Left ventricle myocardium superior (tissue), 1 donor: Measurements from ENCODE around the gene SLC27A2. TPM values are rescaled to one million over a fixed set of nuclear protein-coding genes. Genes with fewer than 3 reads are reported as not detected.
"Not testable (repeated sequence)": the region's sequence is repeated elsewhere in the genome, so short reads cannot be mapped to it uniquely, and the experiment has no call there.

Source experiments
- ATAC-seq: fragments of 200-7000 bp; cut with Tn5 transposase; one replicate; pipeline ENCODE4 v1.9.1; 2020; ENCODE audit warnings: mild to moderate bottlenecking, moderate library complexity
- DNase-seq: peaks from one replicate; pipeline ENCODE4 v3.0.0-alpha.2; 2020
- intact Hi-C: fragments of 100-400 bp; cut with micrococcal nuclease; formaldehyde crosslinking; loops from one replicate; pipeline ENCODE4 v1.11.0; 2022
- total RNA-seq: library from RNA; stranded (reverse); fragmentation: NEBNext Ultra II Directional; extraction: Animal tissue kit (Norgen Biotek cat#: 25700); gene quantifications from one replicate; pipeline ENCODE4 v1.2.1, GENCODE V29; 2021
- donor health status: DM: no; HTN: yes; CAD: no; lungs with severe emphysema.

The SLC27A2 gene
- total RNA-seq, 1 donor from 2014 or later = not detected

DNA sequence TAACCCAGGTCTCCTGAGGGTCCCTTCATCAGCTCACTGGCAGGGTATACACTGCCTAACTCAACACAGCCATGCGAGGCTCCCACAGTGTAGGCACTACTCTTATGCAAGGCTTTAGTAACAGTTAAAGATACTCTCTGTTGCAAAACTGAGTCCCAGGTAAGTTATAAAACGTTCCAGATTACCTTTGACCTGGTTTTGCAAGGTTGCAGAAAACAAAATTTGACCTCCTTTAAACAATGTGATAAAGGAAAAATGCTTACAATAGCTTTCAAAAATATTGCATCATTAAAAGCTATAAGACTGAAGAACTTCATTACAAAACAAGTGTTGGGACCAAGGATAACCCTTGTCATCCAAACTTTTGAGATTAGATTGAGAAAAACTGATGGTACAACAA lies 5.5 kb downstream of the SLC27A2 start:
- intact Hi-C loops = no loop called here
- DNase-seq (no peak), ATAC-seq (no peak)

DNA sequence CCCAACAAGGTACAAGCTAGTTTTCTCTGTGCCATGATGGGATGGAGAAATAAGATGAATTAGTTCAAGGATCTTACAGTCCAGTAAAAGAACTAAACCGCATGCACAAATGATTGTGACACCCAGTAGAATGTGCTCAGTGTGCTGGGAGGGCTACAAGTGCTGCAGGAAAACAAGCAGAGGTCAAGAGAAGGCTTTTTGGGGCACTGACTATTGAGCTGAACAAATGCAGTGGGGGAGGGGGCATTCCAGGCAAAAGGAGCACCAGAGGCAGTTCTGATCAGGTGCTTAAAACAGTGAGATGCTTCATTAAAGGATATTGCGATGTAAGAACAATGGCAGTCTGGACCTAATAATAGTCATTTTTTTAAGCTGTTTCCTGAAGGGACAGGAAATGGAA lies 6.0 kb downstream of the SLC27A2 start:
- intact Hi-C loops = no loop called here
- ATAC-seq (no peak), DNase-seq (no peak)

DNA sequence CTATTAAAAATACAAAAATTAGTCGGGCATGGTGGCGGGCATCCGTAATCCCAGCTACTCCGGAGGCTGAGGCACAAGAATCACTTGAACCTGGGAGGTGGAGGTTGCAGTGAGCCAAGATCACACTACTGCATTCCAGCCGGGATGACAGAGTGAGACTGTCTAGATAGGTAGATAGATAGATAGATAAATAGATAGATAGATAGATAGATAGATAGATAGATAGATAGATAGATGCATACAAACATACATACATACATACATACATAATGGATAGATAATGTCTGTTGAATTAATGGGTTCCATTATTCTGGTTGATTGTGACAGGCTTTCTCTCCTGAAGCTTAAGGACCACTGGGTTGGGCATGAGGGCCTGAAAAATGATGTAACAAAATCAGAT lies 6.8 kb downstream of the SLC27A2 start:
- intact Hi-C loops, DNase-seq, ATAC-seq: not testable (repeated sequence)

DNA sequence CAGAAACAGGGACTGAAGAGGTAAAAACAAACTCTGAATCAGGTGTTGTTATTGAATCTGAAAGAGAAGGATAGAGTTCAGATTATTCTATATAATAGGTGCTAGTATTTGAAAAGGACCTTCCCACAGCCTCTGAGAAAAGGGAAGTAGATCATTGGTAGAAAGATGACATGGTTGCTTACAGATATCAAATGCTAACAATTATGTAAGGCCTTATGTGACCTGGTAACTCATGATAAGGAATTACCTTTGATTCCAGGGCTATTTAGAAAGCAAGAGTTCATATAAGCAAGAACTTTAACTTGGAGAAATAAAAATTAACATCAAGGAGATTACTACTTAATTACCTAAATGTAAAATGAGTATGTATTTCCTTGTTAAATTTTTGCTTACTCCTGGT lies 7.6 kb downstream of the SLC27A2 start:
- intact Hi-C loops = no loop called here
- ATAC-seq (no peak), DNase-seq (no peak)

DNA sequence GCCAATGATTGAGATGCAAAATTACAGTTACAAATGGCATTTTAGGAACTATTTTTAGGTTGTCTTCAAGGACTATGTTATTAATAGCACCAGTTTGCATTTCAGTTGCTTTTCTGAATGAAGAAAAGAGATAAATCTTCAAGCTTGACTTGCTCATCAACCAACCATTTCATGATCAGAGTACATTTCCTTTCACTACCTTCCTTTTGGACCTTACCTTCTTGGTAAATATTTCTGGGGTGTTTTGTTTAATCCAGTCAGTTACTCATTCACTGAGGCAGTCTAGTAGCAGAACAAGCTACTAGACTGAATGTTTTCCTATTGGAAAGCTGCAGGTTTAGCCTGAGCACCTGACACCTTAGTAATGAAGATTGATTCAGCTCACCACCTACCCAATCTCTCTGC lies 8.2 kb downstream of the SLC27A2 start:
- ATAC-seq = no peak
- no peak for DNase-seq
- intact Hi-C loops = no loop called here

DNA sequence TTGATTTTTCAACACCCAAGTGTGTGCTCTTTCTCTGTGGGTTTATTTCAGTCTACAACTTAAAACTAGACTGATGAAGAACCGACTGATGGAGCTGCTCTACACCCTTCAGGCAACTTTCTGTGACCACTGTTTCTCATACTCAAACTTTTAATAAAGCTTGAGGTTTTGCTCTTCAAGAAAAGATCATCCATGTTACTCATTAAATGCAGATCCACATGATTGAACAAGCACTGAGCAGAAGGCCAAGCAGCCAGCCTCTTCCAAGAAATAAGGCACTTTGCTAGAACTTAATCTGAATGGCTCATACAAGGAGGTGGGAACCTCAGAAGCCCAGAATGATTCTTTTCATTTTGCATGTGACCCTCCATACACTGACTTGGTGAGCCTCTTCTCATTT lies 8.7 kb downstream of the SLC27A2 start:
- intact Hi-C loops = no loop called here
- DNase-seq (no peak), ATAC-seq (no peak)

DNA sequence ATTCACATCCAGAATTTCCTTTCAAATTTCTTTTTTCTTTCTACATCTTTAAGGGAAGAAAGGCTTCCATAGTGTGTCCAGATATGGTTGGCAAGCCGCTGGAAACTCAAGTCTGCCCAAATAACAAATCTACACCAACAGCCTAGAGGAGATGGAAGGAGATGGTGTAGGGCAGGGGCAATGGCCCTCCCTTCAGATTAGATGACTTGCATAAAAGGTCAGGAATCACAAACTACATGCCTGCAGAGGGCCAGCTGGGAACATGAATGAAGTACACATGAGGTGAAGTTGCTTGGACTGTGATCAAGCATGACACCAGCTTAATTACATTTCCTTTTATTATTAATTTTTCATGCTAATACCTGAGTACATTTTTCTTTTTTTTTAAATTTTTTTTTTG lies 10.2 kb downstream of the SLC27A2 start:
- ATAC-seq = no peak
- no peak for DNase-seq
- intact Hi-C loops = no loop called here

DNA sequence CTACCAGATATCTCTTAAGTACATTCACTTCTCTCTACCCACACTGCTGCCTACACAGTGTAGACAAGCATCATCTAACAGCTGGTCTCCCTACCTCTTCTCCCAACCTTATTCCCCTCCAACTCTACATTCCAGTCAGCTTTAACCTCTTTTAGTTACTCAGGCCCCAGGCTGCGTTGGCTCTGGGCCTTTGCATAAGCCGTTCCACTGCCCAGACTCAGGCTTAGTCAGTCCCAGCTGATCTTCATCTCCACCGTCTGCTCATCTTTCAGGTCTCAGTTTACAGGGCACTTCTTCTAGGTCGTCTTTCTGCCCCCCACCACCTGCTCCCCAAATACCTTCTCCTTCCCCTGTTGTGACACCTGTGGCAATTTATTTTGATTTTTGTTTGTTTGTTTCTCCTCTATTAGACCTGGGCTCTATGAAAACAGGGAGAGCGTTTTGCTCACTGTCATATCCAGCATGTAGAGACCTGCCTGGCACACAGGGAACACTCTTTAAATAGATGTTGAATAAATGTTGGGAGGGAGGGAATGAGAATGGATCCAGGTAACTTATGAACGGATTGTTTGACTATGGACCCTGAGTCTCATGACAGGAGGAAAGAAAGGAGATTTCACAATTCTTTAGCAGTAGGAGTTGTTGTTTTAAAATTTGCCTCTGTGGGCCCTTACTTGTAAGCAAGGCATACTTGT lies 11.1 kb downstream of the SLC27A2 start:
- ATAC-seq (no peak), DNase-seq (no peak)
- intact Hi-C loops = no loop called here

DNA sequence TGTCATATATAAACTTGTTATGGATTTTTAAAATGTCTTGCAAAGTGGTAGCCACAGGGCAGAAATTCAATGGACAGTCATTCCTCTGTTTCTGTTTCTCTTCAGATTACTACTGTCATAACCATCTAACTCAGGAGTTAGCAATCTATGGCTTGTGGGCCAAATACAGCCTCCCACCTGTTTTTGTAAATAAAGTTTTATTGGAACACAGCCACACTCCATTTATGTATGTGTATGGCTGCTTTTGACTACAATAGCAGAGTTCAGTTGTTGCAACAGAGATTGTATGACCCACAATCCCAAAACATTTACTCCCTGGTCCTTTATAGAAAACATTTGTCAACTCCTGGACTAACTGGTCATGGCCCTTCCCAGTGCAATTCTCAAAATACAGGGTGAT lies 20.0 kb downstream of the SLC27A2 start:
- intact Hi-C loops = no loop called here
- no peak for DNase-seq
- no peak for ATAC-seq

DNA sequence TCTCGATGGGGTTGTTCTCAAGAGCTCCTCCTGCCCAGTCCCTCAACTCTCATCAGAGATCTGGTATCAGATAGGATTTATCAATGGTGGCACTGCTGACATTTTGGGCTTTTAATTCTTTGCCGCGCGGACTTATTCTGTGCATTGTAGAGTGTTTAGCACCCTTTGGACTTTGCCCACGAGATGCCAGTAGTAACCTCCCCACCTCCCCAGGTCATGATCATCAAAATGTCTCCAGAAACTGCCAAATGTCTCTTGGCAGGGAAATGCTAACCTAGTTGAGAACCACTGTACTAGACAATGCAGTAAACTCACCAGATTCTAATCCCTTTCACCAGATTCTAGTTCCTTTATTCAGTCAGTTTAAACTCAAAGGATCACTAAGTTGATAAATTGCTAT lies 24.0 kb downstream of the SLC27A2 start:
- no peak for DNase-seq
- ATAC-seq = no peak
- intact Hi-C loops = no loop called here

DNA sequence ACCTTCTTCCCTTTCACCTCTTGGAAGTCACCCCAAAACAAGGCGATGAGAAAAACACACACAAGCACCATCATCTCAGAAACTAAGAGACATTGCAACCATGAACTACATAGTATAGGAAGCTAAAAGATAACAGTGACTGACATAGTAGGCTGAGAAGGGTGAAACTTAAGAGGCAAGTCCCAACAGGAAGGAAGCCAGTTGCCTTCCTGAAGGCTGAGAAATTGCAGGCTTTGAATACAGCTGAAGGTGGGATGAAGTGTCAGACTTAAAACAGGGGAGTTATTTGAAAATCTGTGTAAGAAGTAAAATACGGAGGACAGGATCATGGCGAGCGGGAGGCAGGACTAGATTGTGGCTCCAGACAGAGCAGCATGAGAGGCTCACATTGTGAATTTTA lies 27.8 kb downstream of the SLC27A2 start:
- intact Hi-C loops = no loop called here
- ATAC-seq (no peak), DNase-seq (no peak)

DNA sequence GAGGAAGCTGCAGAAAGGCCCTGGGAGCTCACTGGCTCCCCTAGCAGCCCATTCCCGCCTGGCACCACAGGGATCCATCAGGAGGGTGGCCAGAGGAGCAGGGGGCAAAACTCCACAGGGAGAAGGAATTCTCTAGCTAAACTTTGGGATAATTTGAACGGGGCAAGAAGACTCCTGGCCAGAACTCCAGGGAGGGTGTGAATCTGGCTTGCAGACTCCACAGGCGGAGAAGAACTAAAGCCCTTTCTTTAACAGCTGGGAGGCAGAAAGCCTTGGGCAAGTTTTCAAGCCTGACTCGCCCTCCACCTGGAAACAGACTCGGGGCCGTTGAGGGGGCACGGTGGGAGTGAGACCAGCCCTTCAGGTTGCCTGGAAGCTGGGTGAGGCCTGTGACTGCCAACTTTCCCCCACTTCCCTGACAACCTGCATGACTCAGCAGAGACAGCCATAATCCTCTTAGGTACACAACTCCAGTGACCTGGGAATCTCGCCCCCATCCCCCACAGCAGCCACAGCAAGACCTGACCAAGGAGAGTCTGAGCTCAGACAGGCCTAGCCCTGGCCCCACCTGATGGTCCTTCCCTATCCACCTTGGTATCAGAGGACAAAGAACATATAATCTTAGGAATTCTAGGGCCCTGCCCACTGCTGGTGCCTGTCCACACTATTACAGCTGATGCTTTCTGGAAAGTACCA lies 28.6 kb downstream of the SLC27A2 start:
- DNase-seq (no peak), ATAC-seq (no peak)
- intact Hi-C loops = no loop called here

DNA sequence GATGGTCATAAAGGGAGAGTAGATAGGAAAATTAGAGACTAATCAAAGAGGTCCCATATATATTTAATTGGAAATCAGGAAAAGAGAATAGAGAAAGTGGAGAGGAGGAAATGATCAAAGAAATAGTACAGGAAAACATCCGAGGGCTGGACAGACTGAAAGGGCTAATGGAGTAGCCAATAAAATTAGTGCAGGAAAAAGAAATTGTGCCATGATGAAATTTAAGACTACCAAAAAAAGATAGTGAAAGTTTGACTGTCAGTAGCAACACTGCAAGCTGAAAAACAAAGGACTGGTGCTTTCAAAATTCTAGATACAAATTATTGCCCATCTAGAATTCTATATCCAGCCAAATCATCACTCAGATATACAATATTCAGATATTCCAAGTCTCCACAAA lies 36.3 kb downstream of the SLC27A2 start:
- no peak for ATAC-seq
- no peak for DNase-seq
- intact Hi-C loops = no loop called here

DNA sequence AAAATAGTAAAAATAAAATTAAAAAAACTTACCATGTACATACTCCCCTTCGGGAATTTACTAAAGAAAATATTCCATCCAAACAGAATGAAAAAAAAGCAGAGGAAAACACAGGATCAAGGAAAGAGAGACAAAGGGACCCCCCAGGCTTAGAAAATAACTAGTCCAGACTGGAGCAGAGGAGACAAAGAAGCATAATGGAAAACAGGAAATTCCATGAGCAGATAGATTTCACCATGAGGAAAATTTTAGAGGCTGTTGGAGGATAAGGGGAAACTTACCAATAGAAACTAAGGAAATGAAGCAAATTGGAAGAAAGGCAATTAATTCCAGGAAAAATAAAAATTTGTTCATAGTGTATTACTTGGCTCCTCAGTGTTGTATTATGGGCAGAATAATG lies 36.7 kb downstream of the SLC27A2 start:
- DNase-seq (no peak), ATAC-seq (no peak)
- intact Hi-C loops = no loop called here

DNA sequence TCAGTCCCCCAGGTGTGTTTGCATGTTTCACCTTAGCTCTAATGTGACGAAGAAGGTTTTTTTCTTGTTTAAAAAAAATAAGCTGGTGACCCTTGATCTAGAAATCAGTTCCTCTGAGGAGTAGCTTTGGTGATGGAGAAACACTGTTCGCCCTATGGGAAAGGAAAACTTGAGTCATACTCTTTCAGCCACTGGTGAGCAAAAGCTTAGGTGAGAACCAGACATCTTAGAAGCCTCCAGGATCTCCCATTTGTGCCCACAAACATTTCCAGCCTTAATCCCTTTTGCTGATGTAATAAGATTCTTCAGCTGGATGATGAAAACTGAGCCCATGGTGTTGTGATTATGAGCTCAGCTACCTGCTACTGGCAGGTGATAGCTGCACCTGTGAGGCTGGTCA lies 37.8 kb downstream of the SLC27A2 start:
- DNase-seq (no peak), ATAC-seq (no peak)

DNA sequence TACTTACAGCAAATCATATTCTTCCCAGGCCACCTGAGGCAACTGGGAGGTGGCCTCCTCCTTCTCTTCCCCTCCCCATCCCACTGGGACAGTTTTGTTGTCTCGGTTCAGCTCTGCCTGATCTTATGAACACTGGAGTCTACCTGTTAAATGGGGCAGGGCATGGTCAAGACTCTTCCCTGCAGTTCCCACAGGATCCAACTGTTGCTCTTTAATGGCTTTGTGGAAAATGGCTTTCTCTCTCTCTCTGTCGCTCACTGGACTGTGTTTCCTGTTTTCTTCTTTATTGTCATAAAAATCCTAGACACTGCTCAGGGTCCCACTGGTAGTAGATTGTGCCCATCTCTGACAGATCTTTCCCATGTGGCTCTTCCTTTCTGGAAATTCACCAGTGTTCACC lies 40.2 kb downstream of the SLC27A2 start:
- intact Hi-C loops = no loop called here
- no peak for ATAC-seq
- no peak for DNase-seq

More for the DNA sequence above, 37.8 kb downstream of the SLC27A2 start:
- intact Hi-C loops = no loop called here

DNA sequence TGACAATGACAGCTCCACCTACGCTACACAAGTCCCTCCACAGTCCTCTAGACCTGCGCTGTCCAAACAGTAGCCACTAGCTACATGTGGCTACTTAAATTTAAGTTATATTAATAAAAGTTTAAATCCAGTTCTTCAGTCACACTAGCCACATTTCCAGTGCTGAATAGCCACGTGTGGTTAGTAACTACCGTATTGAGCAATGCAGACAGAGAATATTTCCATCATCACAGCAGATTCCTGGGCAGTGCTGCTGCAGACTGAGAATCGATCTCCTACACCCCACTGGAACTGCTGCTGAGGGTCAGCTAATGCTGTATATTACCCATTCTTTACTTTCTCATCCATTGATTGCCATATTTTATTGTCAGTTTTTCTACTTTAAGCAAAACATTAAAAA lies 42.6 kb downstream of the SLC27A2 start:
- ATAC-seq (no peak), DNase-seq (no peak)
- intact Hi-C loops = no loop called here

DNA sequence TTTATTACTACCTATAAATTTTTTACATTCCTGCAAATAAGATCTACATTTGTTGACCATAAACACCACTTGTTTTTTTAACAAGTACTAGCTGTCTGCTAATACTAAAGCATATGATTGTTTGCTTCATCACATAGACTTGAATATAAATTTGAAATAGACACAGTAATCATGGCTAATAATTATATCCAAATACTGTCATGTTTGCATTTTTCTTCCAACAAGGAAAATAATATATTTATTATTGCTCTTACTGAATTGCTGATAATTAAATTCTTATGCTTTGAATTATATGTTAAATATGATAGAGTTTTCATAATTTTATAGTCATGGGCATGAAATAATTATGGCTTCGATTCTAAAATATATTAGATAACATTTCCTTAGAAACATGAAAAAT lies 43.1 kb downstream of the SLC27A2 start:
- intact Hi-C loops = no loop called here
- DNase-seq (no peak), ATAC-seq (no peak)

DNA sequence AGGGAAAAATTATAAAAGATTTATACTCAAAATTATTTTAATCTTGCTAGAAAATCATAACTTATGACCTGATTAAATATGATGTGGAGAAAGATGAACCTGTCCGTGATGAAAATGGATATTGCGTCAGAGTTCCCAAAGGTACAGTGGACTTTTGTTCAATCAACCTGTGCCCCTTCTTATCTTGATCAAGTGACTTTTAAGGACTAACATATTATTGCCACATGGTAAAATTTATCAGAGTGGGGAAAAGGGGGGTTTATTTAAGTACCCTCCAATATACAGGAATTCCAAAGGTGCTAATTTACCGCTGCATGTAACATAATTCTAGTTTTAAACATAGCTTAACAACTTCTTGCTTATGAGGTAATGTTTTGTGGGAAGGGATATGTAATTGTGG lies 43.9 kb downstream of the SLC27A2 start:
- intact Hi-C loops = no loop called here
- ATAC-seq = no peak
- no peak for DNase-seq

DNA sequence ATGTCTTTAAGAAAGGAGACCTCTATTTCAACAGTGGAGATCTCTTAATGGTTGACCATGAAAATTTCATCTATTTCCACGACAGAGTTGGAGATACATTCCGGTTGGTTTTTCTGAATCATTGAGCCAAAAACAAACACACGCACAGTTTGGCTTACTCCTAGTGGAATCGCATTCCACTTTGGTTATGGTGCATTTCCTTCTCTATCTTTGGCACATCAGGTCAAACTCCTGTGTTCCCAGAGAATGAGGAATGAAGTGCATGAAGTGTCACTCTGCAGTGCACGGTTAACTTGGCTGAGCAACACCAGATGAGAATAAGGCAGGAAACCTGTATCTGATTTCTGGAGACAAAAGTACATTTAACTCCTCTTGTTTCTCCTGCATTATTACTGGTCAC lies 45.1 kb downstream of the SLC27A2 start:
- DNase-seq = no peak
- no peak for ATAC-seq
- intact Hi-C loops = no loop called here

DNA sequence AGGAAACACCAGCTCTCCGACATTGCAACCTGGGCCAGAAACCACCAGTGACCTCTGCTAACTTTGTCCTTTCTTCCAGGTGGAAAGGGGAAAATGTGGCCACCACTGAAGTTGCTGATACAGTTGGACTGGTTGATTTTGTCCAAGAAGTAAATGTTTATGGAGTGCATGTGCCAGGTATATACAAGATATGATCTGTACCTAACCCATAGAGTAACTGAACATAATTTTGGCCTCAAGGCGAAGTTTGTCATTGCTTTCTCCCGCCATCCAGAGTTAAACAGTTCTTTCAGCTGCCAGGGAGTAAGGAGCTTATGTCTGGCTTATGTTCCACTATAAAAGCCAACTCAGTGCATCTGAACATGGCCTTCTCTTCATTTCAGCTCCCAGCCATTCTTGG lies 46.9 kb downstream of the SLC27A2 start:
- DNase-seq (no peak), ATAC-seq (no peak)
- intact Hi-C loops = no loop called here
